Measurements from ENCODE around the gene CROCC. TPM values are rescaled to one million over a fixed set of nuclear protein-coding genes. Genes with fewer than 3 reads are reported as not detected.
"Not testable (repeated sequence)": the region's sequence is repeated elsewhere in the genome, so short reads cannot be mapped to it uniquely, and the experiment has no call there.

The CROCC gene
- total RNA-seq, 1 donor = 30.2 TPM

DNA sequence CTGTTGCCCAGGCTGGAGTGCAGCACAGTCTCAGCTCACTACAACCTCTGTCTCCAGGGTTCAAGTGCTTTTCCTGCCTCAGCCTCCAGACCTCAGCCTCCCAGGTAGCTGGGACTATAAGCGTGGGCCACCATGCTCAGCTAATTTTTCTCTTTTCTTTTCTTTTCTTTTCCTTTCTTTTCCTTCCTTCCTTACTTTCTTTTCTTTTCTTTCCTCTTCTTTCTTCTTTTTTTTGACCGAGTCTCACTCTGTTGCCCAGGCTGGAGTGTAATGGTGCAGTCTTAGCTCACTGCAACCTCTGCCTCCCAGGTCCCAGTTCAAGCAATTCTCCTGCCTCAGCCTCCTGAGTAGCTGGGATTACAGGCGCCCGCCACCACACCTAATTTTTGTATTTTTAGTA, 42.4 kb downstream of the CROCC start:
- not testable (repeated sequence) for DNase-seq (ENCODE audit: low read depth in 2 of 3, low spot score in 2 of 3)

DNA sequence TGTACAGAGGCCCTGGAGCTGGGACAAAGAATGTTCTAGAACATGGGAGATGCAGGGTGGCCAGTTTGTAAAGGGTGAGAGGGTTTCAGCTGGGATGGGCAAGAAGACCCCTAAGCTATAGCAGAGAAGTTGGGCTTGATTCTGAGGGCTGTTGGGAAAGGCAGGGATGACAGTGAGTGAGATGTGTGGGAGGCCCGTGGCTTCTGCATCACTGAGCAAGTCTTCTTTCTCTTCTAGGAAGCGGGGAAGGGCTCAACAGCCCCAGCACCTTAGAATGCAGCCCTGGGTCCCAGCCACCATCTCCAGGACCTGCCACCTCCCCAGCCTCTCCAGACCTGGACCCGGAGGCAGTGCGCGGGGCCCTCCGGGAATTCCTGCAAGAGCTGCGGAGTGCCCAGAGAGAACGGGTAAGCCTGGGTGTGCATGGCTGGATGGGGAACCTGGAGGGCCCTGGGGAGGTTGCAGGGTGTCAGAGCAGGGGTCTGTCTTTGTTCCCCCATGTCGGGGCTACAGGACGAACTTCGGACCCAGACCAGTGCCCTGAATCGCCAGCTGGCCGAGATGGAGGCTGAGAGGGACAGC, 43.8 kb downstream of the CROCC start:
- no peak for DNase-seq (ENCODE audit: low read depth in 2 of 3, low spot score in 2 of 3)

GRCh38 chr1:16966282-16966681, 44.6 kb downstream of the CROCC start:
- no peak for DNase-seq (ENCODE audit: low read depth in 2 of 3, low spot score in 2 of 3)

DNA sequence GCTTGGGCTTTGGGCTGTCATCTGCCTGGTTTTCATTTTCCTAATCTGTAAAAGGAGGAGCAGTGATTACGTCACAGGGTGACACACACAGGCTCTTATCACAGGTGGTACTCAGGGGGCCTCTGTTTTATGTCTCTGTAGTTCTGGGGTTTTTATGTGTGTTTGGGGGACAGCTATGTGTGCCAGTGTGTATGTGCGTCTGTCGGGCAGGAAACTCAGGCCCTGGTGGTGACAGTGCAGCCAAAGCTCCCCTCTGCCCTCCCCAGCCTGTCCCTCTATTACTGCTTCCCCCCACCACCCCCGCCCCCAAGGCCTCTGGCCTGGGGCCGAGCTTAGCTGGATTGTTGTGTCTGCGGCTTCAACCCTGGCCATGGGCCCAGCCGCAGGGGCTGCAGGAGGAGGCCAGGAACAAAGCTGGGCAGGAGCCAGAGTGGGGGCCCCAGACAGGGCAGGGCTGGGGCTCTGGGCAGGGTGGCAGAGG, 45.4 kb downstream of the CROCC start:
- DNase-seq (ENCODE audit: low read depth in 2 of 3, low spot score in 2 of 3) = peak in 1 of 3 donors; percentile 40

DNA sequence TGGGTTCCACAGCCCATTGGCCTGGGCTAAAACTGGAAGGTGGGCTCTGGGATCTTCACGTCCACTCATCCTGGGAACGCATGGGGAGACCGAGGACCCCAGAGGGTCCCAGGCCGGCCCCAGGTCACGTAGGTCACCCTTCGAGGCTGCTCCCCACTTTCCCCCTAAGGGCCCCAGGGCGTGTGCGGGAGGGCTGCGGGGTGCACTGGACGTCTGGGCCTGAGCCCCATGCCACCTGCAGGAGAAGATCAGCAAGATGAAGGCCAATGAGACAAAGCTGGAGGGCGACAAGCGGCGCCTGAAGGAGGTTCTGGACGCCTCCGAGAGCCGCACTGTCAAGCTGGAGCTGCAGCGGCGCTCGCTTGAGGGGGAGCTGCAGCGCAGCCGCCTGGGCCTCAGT, 46.2 kb downstream of the CROCC start:
- no peak for DNase-seq (ENCODE audit: low read depth in 2 of 3, low spot score in 2 of 3)

DNA sequence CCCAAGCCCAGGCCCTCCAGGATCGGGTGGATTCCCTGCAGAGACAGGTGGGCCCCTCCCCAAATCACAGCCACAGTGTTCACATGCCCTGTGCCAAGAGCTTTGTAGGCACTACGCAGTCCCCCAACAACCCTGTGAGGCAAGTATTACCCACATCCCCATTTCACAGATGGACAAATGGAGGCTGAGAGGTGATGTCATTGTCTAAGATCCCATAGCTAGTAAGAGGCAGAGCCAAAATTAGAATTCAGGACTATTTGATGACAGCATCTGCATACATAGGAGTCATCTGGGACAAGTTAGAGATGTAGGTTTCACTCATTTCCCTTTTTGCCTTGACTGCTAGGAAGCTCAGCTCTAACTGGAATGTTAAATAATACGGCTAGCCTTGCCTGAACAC, 46.6 kb downstream of the CROCC start:
- no peak for DNase-seq (ENCODE audit: low read depth in 2 of 3, low spot score in 2 of 3)

GRCh38 chr1:16969057-16969611, 47.4 kb downstream of the CROCC start:
- no peak for DNase-seq (ENCODE audit: low read depth in 2 of 3, low spot score in 2 of 3)

DNA sequence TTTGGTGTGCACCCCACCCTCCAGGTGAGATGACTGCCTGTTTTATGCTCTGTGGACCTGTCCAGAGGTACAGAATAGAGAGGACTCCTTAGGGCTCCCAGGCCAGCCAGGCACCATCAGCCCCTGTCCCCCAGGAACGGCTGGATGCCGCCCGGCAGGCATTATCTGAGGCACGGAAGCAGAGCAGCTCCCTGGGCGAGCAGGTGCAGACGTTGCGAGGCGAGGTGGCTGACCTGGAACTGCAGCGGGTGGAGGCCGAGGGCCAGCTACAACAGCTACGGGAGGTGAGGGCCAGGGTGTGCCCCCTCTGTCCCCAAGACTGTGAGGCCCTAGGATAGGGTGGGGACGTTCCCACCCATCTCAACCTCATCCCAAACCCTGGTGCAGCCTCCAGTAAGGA, 47.9 kb downstream of the CROCC start:
- DNase-seq (ENCODE audit: low read depth in 2 of 3, low spot score in 2 of 3) = no peak

DNA sequence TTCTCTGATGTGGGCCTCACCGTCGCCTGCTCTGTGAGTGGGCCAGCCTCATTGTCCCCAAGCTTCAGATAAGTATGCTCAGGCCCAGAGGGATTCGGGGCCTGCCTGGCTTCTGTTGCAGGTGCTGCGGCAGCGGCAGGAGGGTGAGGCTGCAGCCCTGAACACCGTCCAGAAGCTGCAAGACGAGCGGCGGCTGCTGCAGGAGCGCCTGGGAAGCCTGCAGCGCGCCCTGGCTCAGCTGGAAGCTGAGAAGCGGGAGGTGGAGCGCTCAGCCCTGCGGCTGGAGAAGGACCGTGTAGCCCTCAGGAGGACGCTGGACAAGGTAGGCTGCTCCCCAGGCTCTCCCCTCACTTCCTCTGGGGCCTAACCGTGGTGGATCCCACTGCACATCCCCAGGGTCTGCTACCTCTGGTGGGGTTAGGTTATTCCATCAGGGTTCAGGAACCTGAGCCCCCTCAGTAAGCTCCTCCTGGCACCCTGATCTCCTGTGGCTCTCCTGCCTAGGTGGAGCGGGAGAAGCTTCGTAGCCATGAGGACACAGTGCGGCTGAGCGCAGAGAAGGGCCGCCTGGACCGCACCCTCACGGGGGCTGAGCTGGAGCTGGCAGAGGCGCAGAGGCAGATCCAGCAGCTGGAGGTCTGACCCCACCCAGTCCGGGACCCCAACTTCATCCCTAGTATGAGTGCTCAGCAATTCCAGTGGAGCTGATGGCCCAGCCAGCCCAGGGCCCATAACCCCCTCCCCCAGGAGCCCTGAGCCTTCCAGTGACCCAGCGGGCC, 48.6 kb downstream of the CROCC start:
- DNase-seq (ENCODE audit: low read depth in 2 of 3, low spot score in 2 of 3) = no peak

GRCh38 chr1:16971341-16972188, 49.8 kb downstream of the CROCC start:
- no peak for DNase-seq (ENCODE audit: low read depth in 2 of 3, low spot score in 2 of 3)

GRCh38 chr1:16972189-16972895, 50.6 kb downstream of the CROCC start:
- DNase-seq (ENCODE audit: low read depth in 2 of 3, low spot score in 2 of 3) = no peak

DNA sequence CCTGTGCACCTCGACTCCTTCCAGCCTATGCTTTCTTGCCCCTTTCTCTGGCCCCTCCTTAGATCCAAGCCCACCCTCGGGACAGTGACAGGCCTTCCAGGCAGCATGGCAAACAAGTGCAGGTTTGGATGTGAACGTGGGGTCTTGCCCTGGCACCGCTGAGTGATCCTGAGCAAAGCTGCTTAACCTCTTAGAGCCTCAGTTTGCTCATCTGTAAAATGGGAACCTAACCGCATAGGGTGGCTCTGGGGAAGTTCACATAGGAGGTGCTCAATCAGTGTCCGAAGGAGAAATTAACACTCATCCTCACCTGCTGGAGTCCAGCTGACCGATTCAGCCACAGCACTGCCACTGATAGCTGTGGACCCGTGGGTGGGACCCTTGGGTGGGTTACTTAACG, 51.5 kb downstream of the CROCC start:
- no peak for DNase-seq (ENCODE audit: low read depth in 2 of 3, low spot score in 2 of 3)

- DNase-seq (ENCODE audit: low read depth in 2 of 3, low spot score in 2 of 3) = no peak
These were observed 53.5 kb downstream of the CROCC start for GRCh38 chr1:16975211-16975610.

DNA sequence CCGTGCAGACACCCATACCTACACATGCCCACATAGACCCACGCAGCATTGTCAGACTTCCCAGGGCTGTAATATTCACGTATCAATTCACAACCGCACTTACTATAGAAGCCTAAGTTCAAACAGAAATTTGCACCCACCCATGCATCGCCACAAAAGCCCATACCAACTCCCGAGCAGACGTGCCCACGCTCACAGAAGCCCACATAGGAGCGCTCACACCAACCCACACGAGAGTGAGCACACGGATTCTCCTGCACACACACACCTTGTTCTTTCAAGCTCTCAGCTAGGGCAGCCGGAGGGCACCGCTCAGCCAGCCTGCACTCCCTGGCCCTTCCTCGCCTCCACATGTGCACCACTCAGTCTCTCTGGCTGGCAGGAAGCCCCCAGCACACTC, 54.1 kb downstream of the CROCC start:
- DNase-seq (ENCODE audit: low read depth in 2 of 3, low spot score in 2 of 3) = no peak

- no peak for DNase-seq (ENCODE audit: low read depth in 2 of 3, low spot score in 2 of 3)
These were observed 55.2 kb downstream of the CROCC start for GRCh38 chr1:16976966-16977365.

DNA sequence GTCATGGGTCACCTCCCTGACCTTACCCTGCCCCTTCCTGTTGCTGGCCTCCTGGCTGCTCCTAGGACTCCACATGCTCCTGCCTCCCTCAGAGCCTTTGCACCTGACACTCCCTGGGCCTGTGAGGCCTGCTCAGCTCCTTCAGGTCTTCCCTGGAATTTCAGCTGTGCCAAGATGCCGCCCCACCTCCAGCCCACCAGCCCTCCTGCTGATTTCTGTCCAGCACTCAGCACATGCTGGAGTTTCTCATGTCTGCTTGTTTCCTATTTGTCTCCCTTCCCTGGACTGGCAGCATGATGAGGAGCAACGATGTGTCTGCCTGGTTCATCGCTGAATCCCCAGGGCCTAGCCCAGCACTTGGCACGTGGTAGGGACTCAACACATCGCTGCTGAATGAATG, 55.6 kb downstream of the CROCC start:
- DNase-seq (ENCODE audit: low read depth in 2 of 3, low spot score in 2 of 3) = no peak

- no peak for DNase-seq (ENCODE audit: low read depth in 2 of 3, low spot score in 2 of 3)
These were observed 56.4 kb downstream of the CROCC start for GRCh38 chr1:16978139-16978538.

DNA sequence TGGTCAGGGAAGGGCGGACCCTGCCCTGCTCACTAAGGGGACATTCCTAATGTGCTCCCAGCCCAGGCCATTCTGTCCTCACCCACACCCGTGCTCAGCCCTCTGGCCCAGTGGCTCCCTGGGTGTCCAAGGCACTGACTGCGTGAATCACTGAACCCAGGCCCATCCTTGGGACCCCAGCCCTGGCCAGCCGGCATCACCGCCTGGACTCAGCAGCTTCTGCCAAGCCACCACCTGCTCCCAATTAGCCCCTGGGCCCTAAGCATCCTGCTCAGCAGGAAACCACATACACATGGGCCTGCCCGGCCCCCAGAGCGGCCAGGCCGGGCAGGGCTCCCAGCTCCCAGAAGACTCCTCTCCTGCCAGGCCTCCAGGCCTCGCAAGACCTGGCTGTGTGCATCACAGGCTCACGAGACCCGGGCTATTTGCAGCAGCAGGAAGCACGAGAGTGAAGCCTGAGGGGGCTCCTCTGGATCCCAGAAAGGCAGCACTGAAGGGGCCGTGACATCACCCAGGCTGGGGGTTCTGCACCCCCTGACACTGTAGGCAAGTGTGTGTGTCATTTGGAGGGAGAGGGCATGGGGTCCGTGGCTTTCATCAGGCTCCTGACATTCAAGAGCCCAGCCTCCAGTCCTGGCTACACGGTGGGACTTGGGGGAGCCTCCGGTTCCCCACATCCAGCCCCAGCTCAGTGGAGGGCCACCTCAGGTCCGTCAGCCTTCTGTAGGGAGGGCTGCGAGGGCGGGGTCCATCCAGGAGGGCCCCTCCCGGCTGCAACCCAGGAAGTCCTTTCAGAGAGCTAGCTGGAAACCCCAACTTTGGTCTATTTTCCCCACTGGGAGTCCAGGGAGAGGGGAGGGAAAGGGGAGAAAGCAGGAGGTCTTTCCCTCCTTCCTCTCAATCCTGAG, 57.1 kb downstream of the CROCC start:
- DNase-seq (ENCODE audit: low read depth in 2 of 3, low spot score in 2 of 3) = peak in 2 of 3 donors; percentile 55 to 63

- DNase-seq (ENCODE audit: low read depth in 2 of 3, low spot score in 2 of 3) = no peak
These were observed 58.0 kb downstream of the CROCC start for GRCh38 chr1:16979475-16980327.

Data from hematopoietic multipotent progenitor cell (in vitro differentiated cells).